HG03064 (cell line): ENCODE data around the gene MXD3.
"Not testable (repeated sequence)": the region's sequence is repeated elsewhere in the genome, so short reads cannot be mapped to it uniquely, and the experiment has no call there.

Experiments
- ATAC-seq: cut with Tn5 transposase; IDR thresholded peaks from one replicate; pipeline ENCODE4 v1.9.1; 2021; ENCODE audit warnings: low read depth; ENCODE audit not compliant: unreplicated experiment

MXD3 gene

GRCh38 chr5:177344891-177345290 lies 33.2 kb upstream of the MXD3 start:
- ATAC-seq: no peak

- no peak for ATAC-seq
Observed at GRCh38 chr5:177343777-177344176, 32.1 kb upstream of the MXD3 start.

GRCh38 chr5:177343000-177343399 lies 31.3 kb upstream of the MXD3 start:
- ATAC-seq: not testable (repeated sequence)

- no peak for ATAC-seq
Observed at GRCh38 chr5:177339107-177339638, 27.5 kb upstream of the MXD3 start.

GRCh38 chr5:177338251-177339106 lies 26.8 kb upstream of the MXD3 start:
- ATAC-seq: no peak

- no peak for ATAC-seq
Observed at GRCh38 chr5:177336603-177337494, 25.2 kb upstream of the MXD3 start.

GRCh38 chr5:177336112-177336511 lies 24.4 kb upstream of the MXD3 start:
- ATAC-seq: no peak

- no peak for ATAC-seq
Observed at GRCh38 chr5:177335701-177336065, 24.0 kb upstream of the MXD3 start.

- no peak for ATAC-seq
Observed at GRCh38 chr5:177334781-177335700, 23.3 kb upstream of the MXD3 start.

GRCh38 chr5:177334155-177334551 lies 22.5 kb upstream of the MXD3 start:
- no peak for ATAC-seq

- ATAC-seq: no peak
Observed at GRCh38 chr5:177333420-177334154, 21.9 kb upstream of the MXD3 start.

GRCh38 chr5:177332896-177333260 lies 21.2 kb upstream of the MXD3 start:
- no peak for ATAC-seq

GRCh38 chr5:177332031-177332895 lies 20.6 kb upstream of the MXD3 start:
- ATAC-seq: no peak

GRCh38 chr5:177330991-177331842 lies 19.5 kb upstream of the MXD3 start:
- no peak for ATAC-seq

- no peak for ATAC-seq
Observed at GRCh38 chr5:177329883-177330282, 18.2 kb upstream of the MXD3 start.

GRCh38 chr5:177328545-177329231 lies 17.0 kb upstream of the MXD3 start:
- ATAC-seq: no peak
